ENCODE results near the gene IL5RA.

- TF ChIP-seq CTCF (IDR thresholded peaks at IDR 0.05; ENCODE audit: low read length) (no peak), EZH2 (optimal IDR thresholded peaks at IDR 0.05; ENCODE audit: low read depth, low read length) (no peak), EZH2phosphoT487 (IDR thresholded peaks at IDR 0.05; ENCODE audit: low read length) (no peak)
Observed at GRCh38 chr3:3053974-3054373, 56.2 kb downstream of the IL5RA start.

All from MM.1S (cell line).